ENCODE measurements around the gene SPTSSA. TPM values are rescaled to one million over a fixed set of nuclear protein-coding genes. Genes with fewer than 3 reads are reported as not detected.

Gene SPTSSA
- polyA plus RNA-seq, 1 experiment: 32.5 TPM

DNA sequence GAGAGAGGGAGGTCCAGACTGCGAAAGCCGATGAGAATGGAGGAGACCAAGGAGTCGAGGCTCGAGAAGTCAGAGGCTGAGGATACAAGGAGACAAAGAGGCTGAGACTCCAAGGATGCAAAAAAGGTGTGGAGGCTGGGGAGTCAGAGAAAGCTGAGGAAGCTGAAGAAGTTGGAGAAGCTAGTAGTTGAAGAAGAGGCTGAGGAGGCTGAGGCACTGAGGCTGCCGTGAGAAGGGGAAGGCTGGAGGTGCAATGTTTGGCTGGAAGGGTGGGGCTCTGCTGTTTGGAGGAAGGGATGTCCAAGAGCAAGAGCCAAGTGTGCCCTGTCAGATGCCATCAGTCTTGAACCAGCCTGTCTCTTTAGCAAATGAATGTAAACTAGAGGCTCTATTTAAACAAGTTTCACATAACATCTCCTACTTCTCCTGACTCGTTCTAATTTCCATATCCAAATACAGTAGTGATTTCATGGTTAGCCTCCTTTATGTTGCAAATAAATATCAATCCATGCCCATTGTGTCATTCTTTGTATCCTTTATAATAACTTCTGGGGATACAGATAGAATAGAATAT lies 10.8 kb upstream of the SPTSSA start:
- H3K27ac ChIP-seq (ENCODE audit: low read depth, low read length): no peak overlapping the region
- TF ChIP-seq, protein P1, sequence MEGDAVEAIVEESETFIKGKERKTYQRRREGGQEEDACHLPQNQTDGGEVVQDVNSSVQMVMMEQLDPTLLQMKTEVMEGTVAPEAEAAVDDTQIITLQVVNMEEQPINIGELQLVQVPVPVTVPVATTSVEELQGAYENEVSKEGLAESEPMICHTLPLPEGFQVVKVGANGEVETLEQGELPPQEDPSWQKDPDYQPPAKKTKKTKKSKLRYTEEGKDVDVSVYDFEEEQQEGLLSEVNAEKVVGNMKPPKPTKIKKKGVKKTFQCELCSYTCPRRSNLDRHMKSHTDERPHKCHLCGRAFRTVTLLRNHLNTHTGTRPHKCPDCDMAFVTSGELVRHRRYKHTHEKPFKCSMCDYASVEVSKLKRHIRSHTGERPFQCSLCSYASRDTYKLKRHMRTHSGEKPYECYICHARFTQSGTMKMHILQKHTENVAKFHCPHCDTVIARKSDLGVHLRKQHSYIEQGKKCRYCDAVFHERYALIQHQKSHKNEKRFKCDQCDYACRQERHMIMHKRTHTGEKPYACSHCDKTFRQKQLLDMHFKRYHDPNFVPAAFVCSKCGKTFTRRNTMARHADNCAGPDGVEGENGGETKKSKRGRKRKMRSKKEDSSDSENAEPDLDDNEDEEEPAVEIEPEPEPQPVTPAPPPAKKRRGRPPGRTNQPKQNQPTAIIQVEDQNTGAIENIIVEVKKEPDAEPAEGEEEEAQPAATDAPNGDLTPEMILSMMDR (IDR thresholded peaks at IDR 0.05; ENCODE audit: low read depth, low read length): no peak

DNA sequence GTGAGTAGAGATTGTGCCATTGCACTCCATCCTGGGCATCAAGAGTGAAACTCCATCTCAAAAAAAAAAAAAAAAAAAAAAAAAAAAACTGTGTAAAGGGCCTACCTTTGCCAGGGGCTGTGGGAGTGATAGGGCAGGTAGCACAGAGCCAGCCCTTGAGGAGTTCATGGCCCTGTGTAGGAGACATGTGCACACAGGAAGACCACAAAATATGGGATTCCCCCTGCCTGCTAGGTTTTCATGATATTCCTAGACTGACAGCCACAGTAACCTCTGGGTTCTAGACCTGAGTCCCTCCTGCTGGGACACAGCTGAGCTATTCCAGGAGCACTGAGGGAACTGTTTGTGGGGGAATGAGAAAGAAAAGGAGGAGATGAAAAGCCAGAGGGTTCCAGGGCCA lies 8.3 kb upstream of the SPTSSA start:
- ChIA-PET POLR2A (interaction anchor here (0.6 kb wide), 1 partner anchor 1532 kb away, joined by 7 read pairs; no protein-coding TSS in a partner anchor), CTCF (no interaction called here)
- Histone ChIP-seq H3K9me3 (ENCODE audit: control insufficient read depth, insufficient read depth, low read length) (no peaks in the 10 kb centered on the region; the same call in 1 of the 2 replicates), H3K27ac (ENCODE audit: low read depth, low read length) (no peak overlapping the region), H3K27me3 (ENCODE audit: control insufficient read depth, insufficient read depth, low read length) (peaks cover 4% of the 10 kb centered on the region), H3K4me3 (ENCODE audit: low read depth, low read length) (no peak overlapping the region)
- TF ChIP-seq, protein P1 (IDR thresholded peaks at IDR 0.05; ENCODE audit: low read depth, low read length): no peak
- no peak for DNase-seq (ENCODE audit: low read depth, low spot score)

More for the DNA sequence above, 10.8 kb upstream of the SPTSSA start:
- CTCF ChIA-PET: interaction anchor here (0.6 kb wide), 1 partner anchor 720 kb away, joined by 3 read pairs; no protein-coding TSS in a partner anchor
- Histone ChIP-seq H3K4me3 (ENCODE audit: low read depth, low read length) (no peak overlapping the region), H3K9me3 (ENCODE audit: control insufficient read depth, insufficient read depth, low read length) (no peaks in the 10 kb centered on the region; the same call in 1 of the 2 replicates), H3K27me3 (ENCODE audit: control insufficient read depth, insufficient read depth, low read length) (peaks cover 4% of the 10 kb centered on the region)
- POLR2A ChIA-PET: no interaction called here
- DNase-seq (ENCODE audit: low read depth, low spot score): no peak

DNA sequence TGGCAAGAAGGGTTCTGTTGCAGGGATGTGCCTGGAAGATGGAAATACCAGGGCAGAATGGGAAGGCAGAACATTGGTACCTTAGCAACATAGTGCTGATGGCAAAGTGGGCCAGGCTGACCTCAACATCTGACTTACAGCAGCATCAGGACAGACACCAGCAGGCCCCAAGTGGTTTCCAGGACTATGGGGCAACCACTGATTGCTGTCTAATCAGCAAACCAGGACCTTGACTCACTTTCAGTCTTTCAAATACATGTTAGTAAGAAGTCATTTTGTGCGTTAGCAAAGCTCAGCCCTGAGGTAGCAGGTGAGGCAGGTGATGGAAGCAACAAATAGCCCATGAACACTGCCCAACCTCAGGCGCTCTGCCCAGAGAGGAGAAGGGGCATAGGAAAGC lies 4.7 kb upstream of the SPTSSA start:
- no peak for DNase-seq (ENCODE audit: low read depth, low spot score)
- TF ChIP-seq, protein P1 (IDR thresholded peaks at IDR 0.05; ENCODE audit: low read depth, low read length): no peak
- CTCF ChIA-PET: no interaction called here
- no peaks in the 10 kb centered on the region for H3K27me3 ChIP-seq (ENCODE audit: control insufficient read depth, insufficient read depth, low read length)
- POLR2A ChIA-PET: no interaction called here
- no peaks in the 10 kb centered on the region for H3K9me3 ChIP-seq (ENCODE audit: control insufficient read depth, insufficient read depth, low read length)
- H3K4me3 ChIP-seq (ENCODE audit: low read depth, low read length): no peak overlapping the region
- no peak overlapping the region for H3K27ac ChIP-seq (ENCODE audit: low read depth, low read length)

DNA sequence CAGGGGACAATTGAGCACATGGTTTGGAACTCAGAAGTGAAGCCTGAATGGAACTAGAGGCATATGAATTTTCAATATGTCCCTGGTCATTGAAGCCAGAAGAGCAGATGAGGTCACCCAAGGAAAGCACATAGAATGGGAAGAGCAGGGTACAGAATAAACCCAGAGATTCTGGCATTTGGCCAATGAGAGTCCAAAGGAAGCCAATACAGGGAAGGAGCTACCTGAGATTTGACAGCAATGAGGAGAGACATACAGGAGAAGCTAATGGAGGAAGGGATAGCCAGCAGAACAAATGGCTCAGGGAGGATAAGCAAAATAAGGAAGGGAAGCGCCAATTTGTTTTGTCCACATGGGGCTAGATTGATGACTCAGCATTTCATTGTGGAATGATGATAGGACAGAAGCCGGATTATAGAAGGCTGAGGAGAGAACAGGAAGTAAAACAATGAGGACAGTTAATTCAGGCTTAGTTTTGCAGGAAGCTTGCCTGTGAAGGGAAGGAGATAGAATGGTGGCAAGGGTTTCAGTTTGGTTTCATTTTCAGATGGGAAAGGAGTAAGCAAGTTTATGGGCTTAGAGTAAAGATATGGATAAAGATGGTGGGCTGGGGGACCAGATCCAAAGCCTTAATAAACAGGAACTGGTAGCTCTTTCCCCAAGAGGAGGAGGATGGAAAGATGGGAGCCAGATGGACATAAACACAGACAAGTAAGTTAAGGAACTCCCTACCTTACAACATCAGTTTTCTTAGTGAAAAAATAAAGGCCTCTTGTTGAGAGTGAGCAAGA lies 3.2 kb upstream of the SPTSSA start:
- H3K9me3 ChIP-seq (ENCODE audit: control insufficient read depth, insufficient read depth, low read length): no peaks in the 10 kb centered on the region
- TF ChIP-seq, protein P1 (IDR thresholded peaks at IDR 0.05; ENCODE audit: low read depth, low read length): no peak
- H3K4me3 ChIP-seq (ENCODE audit: low read depth, low read length): no peak overlapping the region
- DNase-seq (ENCODE audit: low read depth, low spot score): no peak
- ChIA-PET POLR2A (interaction anchor here (0.5 to 0.6 kb wide), 3 partner anchors 16 to 939 kb away, joined by 3 to 4 read pairs (median 4); partner anchors contain the start of gene NFKBIA), CTCF (no interaction called here)
- H3K27me3 ChIP-seq (ENCODE audit: control insufficient read depth, insufficient read depth, low read length): no peaks in the 10 kb centered on the region
- H3K27ac ChIP-seq (ENCODE audit: low read depth, low read length): no peak overlapping the region

DNA sequence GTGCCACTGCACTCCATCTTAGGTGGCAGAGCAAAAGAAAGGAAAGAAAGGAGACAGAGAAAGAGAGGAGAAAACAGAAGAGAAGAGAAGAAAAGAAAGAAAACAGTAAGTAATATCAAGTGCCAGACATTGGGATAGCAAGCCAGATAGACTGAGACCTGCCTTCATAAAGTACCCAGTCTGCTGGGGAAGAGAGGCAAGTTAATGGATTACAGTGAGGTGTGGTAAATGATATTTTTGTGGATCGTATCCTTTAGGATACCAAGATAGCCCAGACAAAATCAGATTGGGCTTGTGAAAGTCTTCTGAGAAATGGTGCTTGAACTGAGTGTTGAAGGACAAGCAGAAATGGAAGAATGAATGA lies 1.5 kb upstream of the SPTSSA start:
- TF ChIP-seq, protein P1 (IDR thresholded peaks at IDR 0.05; ENCODE audit: low read depth, low read length): no peak
- Histone ChIP-seq H3K27me3 (ENCODE audit: control insufficient read depth, insufficient read depth, low read length) (no peaks in the 10 kb centered on the region), H3K27ac (ENCODE audit: low read depth, low read length) (no peak overlapping the region), H3K9me3 (ENCODE audit: control insufficient read depth, insufficient read depth, low read length) (no peaks in the 10 kb centered on the region), H3K4me3 (ENCODE audit: low read depth, low read length) (no peak overlapping the region)
- no peak for DNase-seq (ENCODE audit: low read depth, low spot score)
- POLR2A ChIA-PET: interaction anchor here (3.5 kb wide), 1 partner anchor 33 kb away, joined by 15 read pairs; no protein-coding TSS in a partner anchor
- CTCF ChIA-PET: no interaction called here
